HEK293T (cell line): ENCODE results near the gene CUX1.

ENCODE experiments used
- BHLHE40 ChIP-seq: fragments of 450-650 bp; IDR thresholded peaks from 2 replicates; pipeline ENCODE4 v1.6.1; 2016; ENCODE audit warnings: mild to moderate bottlenecking, moderate library complexity, borderline replicate concordance
- FOXM1 ChIP-seq: fragments of 450-650 bp; IDR thresholded peaks from 2 replicates; pipeline ENCODE4 v1.6.1; 2017; ENCODE audit warnings: mild to moderate bottlenecking, borderline replicate concordance
- SP1 ChIP-seq: fragments of 450-650 bp; IDR thresholded peaks from 2 replicates; pipeline ENCODE4 v1.6.1; 2017
- ZNF384 ChIP-seq: fragments of 450-650 bp; IDR thresholded peaks from 2 replicates; pipeline ENCODE4 v1.6.1; 2016

DNA sequence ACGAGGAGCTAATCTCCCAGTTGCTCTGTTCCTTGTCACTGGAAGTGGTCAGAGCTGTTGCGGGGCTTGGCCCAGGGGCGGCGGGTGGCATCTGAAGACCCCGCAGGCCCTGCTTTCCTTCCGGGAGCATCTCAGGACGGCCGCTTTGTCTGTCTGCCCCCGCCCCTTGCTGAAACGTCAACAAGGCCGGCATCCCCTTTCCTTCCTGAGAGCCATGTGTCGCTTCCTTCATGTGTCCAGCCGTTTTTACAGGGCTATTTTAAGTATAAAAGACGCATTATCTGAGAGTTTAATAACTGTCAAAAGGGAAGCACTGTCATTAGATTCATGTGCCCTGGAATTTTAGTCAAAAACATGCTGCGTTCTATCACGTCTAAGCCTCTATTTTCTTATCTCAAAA, 110.4 kb downstream of the CUX1 start:
- TF ChIP-seq SP1: no peak
- no peak for TF ChIP-seq ZNF384
- no peak for TF ChIP-seq BHLHE40
- no peak for TF ChIP-seq FOXM1
